HG03460 (cell line): Measurements from ENCODE around the gene ATXN7L2.
A peak's percentile ranks its signal among the peaks of the same experiment; 100 is the strongest.

ENCODE experiments used
- ATAC-seq: cut with Tn5 transposase; IDR thresholded peaks from one replicate; pipeline ENCODE4 v1.9.1; 2021; ENCODE audit not compliant: unreplicated experiment

ATXN7L2 gene

DNA sequence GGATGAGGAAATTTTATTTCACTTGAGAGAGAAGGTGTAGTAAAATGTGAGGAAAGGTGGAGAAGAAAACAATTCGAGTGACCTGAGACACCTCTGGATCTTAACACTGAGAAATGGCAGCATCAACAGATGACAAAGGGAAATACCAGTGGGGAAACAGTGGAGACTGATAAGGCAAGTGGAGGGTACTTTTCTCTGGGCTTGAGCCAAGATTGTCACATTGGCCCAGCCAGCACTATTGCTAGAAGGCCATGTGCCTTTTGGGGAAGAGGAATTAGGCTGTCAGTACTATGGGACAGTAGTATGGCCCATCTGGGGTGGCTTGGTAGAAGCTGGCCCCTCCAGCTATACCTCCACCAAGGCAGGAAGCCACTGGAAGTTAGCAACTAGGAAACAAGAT is 9.0 kb upstream of the ATXN7L2 start:
- no peak for ATAC-seq

DNA sequence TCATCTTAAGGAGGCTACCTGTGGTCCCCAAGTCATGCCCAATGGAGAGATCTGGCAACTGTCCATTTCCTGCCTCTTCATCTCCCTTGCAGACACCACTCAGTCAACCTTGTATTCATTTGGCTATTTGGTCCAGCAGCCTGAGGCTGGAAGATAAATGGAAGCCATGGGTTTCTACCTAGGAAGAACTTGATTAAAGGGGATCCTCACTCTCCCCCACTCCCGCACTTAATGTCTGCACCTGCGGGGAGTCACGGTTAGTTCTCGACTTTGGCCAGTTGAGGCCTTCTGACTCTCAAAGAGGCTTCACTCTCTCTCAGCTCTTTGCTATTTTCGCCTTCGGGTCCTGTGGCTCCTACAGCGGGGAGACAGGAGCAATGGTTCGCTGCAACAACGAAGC is 8.4 kb upstream of the ATXN7L2 start:
- no peak for ATAC-seq

- no peak for ATAC-seq
These were observed 6.9 kb upstream of the ATXN7L2 start for GRCh38 chr1:109476825-109477224.

DNA sequence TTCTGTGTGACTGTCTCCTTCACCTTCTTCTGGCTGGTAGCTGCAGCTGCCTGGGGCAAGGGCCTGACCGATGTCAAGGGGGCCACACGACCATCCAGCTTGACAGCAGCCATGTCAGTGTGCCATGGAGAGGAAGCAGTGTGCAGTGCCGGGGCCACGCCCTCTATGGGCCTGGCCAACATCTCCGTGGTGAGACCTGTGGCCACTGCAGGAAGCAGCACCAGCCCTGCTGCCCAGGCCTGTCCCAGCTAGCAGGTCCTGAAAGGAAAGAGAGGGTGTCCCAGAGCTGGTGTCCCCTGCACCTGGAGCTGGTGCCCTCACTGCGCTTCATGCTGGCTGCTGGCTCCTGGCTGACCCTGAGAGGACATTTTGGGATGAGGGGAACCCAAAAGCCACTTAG is 5.9 kb upstream of the ATXN7L2 start:
- no peak for ATAC-seq

DNA sequence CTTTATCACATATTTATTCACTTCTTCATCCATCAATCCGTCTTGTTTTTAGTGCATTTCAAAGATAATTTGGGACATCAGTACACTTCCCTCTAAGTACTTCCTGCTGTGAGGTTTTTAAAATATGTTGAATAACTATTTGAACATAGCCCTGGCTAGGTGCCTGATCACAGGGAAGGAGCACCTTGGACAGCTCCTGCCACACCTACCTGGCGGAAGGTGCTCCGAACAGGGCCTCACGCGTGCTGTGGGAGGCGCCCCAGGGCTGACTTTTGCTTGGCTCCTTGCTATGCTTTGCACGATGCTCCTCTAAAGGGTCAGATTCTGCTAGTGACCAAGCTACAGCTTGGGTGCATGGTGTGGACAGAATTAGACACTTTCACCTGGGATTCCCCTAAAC is 4.9 kb upstream of the ATXN7L2 start:
- no peak for ATAC-seq

DNA sequence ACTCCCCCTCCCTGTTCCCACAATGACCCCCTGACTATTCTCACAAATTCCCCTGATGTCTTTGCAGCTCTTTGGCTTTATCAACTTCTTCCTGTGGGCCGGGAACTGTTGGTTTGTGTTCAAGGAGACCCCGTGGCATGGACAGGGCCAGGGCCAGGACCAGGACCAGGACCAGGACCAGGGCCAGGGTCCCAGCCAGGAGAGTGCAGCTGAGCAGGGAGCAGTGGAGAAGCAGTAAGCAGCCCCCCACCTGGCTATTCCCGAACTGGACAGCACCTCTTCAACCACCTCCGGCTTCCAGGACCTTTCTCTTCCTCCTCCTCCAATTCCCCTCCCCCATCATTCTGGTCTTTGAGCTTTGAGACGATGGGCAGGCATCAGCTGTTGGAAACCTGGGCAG is 4.4 kb upstream of the ATXN7L2 start:
- no peak for ATAC-seq

DNA sequence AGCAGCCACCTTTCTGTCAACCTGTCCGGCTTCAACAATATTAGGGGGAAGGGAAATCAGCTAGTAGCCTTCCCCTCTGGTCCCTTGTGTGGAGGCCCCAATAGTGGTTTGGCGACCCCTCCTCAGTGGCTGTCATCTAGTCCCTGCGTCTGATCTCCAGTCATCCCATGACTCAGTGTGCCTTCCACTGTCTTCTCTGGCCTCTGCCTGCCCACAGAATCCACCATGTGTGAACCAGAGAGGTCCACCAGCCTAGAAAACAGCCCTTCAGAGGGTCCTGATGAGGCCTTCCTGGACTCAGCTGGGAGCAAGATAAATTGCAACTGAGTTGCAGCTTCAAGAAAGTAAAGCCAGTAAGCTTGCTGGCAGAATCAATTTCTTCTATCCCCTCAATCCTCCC is 3.8 kb upstream of the ATXN7L2 start:
- ATAC-seq = no peak

- no peak for ATAC-seq
These were observed 2.1 kb upstream of the ATXN7L2 start for GRCh38 chr1:109481646-109482045.

- no peak for ATAC-seq
These were observed 1.5 kb upstream of the ATXN7L2 start for GRCh38 chr1:109482242-109482641.

GRCh38 chr1:109482791-109483671 is 674 bp upstream of the ATXN7L2 start:
- peak; percentile 24 for ATAC-seq

GRCh38 chr1:109484519-109484975 is 842 bp downstream of the ATXN7L2 start:
- ATAC-seq = no peak

DNA sequence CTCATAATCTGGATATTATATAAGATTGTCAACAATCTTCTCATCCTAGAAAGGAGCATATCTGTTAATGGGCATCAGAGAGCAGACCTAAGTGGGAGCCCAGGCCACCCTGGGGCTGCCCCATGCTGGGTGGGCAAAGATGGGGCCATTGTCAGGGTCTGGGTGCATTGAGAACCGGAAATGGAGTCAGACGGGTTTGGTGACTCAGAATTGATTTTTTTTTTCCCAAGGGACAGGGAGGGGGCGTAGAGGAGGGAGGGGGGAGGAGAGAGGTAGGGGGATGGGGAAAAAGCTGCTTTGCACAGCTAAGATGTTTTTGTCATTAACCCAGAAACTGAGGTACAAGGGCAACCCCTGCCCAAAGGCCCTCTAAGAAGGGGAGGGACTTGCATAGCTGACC is 1.3 kb downstream of the ATXN7L2 start:
- ATAC-seq = no peak

GRCh38 chr1:109487261-109487660 is 3.6 kb downstream of the ATXN7L2 start:
- ATAC-seq = no peak

- no peak for ATAC-seq
These were observed 4.5 kb downstream of the ATXN7L2 start for GRCh38 chr1:109488201-109488600.

DNA sequence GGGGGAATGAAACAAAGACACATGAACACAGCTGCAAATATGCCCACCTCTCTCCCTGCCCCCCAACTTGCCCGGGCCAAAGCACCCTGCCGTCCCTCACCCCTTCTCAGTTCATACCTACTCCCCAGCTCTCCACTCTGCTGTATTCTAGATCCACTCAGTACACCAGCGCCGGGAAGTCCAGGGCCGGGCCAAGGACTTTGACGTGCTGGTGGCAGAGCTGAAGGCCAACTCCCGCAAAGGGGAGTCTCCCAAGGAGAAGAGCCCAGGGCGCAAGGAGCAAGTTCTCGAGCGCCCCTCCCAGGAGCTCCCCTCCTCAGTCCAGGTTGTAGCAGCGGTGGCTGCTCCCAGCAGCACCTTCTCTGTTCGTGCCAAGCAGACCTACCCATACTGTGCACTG is 5.0 kb downstream of the ATXN7L2 start:
- no peak for ATAC-seq

- no peak for ATAC-seq
These were observed 6.6 kb downstream of the ATXN7L2 start for GRCh38 chr1:109490029-109490933.

DNA sequence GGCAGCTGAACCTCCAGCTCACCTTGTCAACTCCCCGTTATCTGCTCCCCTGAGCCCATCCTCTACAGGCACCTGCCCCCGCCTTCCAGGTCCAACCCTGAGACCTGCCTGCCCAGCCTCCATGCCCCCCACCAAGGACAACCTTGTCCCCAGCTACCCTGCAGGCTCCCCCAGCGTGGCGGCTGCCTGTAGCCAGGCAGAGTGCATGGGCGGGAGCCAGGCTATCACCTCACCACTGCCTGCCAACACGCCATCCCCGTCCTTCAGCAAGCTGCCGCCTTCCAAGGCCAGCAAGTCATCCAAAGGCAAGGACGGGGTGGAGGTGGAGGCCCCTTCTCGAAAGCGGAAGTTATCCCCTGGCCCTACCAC is 7.2 kb downstream of the ATXN7L2 start:
- no peak for ATAC-seq

GRCh38 chr1:109491372-109491771 is 7.7 kb downstream of the ATXN7L2 start:
- ATAC-seq = no peak

DNA sequence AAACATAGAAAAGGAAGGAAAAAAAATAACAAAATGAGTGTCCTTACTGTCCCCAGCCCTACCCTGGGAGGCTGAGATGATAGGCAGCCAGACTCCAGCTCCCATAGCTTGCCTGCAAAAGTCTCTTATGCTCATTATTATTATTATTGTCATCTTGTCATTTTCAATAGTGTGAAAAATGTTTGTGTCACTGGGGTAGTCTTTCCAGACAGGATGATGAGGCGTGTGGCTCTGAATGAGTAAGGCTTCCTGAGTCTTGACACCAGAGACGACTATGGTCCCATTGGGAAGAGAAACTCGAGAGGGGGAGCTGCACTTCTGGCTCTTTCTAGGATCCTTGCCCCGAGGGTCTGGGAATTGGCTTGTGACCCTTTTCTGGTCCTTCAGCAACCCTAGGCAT is 9.1 kb downstream of the ATXN7L2 start:
- no peak for ATAC-seq

DNA sequence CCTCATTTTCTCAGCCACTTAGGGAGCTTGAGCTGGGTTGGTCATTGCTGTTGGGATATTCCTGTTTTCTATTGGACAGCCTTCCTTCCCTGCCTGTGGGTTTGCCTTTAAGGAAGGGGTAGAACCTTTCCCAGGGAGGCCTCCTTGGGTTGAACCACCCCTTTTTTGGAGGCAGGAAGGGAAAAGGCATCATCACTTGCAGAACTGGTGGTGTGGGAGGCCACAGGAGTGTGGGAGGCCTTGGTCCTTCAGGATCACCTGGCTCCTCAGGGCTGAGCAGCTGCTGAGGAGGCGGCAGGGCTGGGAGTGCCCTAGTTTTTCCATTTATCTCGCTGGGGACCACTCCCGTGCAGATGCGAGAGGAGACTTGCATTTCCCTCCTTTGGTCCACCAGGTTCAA is 9.5 kb downstream of the ATXN7L2 start:
- ATAC-seq = no peak

GRCh38 chr1:109493805-109494539 is 10.3 kb downstream of the ATXN7L2 start, which contains the start of gene CYB561D1:
CYB561D1 (plus strand) TSS chr1:109494094; CDS start chr1:109494140, 46 bp downstream.
- peak; percentile 88 for ATAC-seq
